ENCODE data around the gene PPP1R11. TPM values are rescaled to one million over a fixed set of nuclear protein-coding genes. Genes with fewer than 3 reads are reported as not detected.

The PPP1R11 gene
- total and polyA plus RNA-seq, 2 of the 13 experiments (the other 11 are each of a cell fraction or from before 2014, with no cell fraction given), result 32.1 to 58.9 TPM

DNA sequence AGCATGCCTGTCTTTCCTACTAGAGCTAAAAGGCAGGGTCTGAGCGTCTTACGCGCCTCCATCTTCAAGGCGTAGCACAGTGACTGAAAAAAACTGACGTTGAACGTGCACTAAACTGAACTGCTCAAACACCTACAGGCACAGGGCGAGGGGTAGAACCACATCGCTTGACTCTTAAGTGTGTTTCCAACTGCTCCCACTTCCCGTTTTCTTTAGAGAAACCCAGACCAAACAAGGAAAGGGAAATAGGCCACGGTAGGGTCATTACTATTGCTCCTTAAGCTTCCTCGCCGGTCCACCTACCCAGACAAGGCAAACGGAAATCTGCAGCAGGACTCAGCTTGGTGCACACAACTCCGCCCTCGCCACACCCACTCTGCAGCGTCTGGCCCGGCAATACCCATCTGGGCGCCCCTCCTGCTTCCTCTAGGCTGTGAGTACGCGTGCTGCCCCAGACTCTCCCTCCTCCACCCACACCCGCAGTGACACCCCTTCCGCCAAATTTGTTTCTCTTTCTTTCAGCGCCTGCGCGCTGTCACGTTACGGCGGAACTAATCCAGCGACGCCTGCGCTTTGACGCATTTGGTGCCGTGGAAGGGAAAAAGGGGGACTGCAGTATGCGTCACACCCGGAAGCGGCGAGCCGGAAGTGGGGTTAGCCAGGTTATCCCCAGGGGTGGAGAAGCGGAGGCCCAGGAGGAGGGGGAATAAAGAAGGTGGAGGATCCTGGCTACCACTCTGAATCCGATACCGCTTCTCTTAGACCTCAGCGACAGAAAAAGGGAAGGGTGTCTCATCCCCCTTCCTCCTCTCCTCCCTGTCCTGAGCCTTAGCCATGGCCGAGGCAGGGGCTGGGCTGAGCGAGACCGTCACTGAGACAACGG, at the start of gene PPP1R11 (continued):
- TF ChIP-seq ZNF792 (CRISPR knock-in tag; IDR thresholded peaks at IDR 0.05) (peak; percentile 57; the same call in 1 of the 2 replicates), NR2C2 (CRISPR knock-in tag; IDR thresholded peaks at IDR 0.05; ENCODE audit: borderline replicate concordance) (peak; percentile 98), ZNF577 (CRISPR knock-in tag; IDR thresholded peaks at IDR 0.05; ENCODE audit: borderline replicate concordance, low read depth) (no peak), MBNL3 (CRISPR knock-in tag; conservative IDR thresholded peaks at IDR 0.05) (no peak), SAFB2 (CRISPR knock-in tag; IDR thresholded peaks at IDR 0.05; ENCODE audit: borderline replicate concordance, low read depth) (no peak; the same call in 1 of the 2 replicates), GATAD2A (CRISPR knock-in tag; IDR thresholded peaks at IDR 0.05) (peak; percentile 55; the same call in 1 of the 2 replicates), ZSCAN29 (CRISPR knock-in tag; conservative IDR thresholded peaks at IDR 0.05) (peak; percentile 92), MAFG (CRISPR knock-in tag; IDR thresholded peaks at IDR 0.05) (no peak), CENPT (CRISPR knock-in tag; IDR thresholded peaks at IDR 0.05; ENCODE audit: low read depth) (no peak), SIX4 (CRISPR knock-in tag; IDR thresholded peaks at IDR 0.05) (peak; percentile 19; the same call in 1 of the 2 replicates), NR2F6 (IDR thresholded peaks at IDR 0.05) (peak; percentile 77), NR2F6 (CRISPR knock-in tag; IDR thresholded peaks at IDR 0.05) (peak; percentile 89), KDM3A (CRISPR knock-in tag; IDR thresholded peaks at IDR 0.05; ENCODE audit: low read depth) (peak; percentile 66; the same call in 1 of the 2 replicates), SETDB1 (CRISPR knock-in tag; IDR thresholded peaks at IDR 0.05; ENCODE audit: borderline replicate concordance) (no peak), MEF2D (CRISPR knock-in tag; IDR thresholded peaks at IDR 0.05) (peak; percentile 91), ZNF253 (CRISPR knock-in tag; IDR thresholded peaks at IDR 0.05; ENCODE audit: borderline replicate concordance) (no peak), ZNF749 (CRISPR knock-in tag; IDR thresholded peaks at IDR 0.05; ENCODE audit: borderline replicate concordance) (peak; percentile 66; the same call in 1 of the 2 replicates), ZNF598 (CRISPR knock-in tag; IDR thresholded peaks at IDR 0.05; ENCODE audit: borderline replicate concordance) (peak; percentile 62; the same call in 1 of the 2 replicates)
- TF ChIP-seq, protein P1, sequence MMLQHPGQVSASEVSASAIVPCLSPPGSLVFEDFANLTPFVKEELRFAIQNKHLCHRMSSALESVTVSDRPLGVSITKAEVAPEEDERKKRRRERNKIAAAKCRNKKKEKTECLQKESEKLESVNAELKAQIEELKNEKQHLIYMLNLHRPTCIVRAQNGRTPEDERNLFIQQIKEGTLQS (CRISPR knock-in tag; IDR thresholded peaks at IDR 0.05), result peak; percentile 70; the same call in 1 of the 2 replicates
- TF ChIP-seq, protein P2, sequence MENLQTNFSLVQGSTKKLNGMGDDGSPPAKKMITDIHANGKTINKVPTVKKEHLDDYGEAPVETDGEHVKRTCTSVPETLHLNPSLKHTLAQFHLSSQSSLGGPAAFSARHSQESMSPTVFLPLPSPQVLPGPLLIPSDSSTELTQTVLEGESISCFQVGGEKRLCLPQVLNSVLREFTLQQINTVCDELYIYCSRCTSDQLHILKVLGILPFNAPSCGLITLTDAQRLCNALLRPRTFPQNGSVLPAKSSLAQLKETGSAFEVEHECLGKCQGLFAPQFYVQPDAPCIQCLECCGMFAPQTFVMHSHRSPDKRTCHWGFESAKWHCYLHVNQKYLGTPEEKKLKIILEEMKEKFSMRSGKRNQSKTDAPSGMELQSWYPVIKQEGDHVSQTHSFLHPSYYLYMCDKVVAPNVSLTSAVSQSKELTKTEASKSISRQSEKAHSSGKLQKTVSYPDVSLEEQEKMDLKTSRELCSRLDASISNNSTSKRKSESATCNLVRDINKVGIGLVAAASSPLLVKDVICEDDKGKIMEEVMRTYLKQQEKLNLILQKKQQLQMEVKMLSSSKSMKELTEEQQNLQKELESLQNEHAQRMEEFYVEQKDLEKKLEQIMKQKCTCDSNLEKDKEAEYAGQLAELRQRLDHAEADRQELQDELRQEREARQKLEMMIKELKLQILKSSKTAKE (CRISPR knock-in tag; IDR thresholded peaks at IDR 0.05; ENCODE audit: borderline replicate concordance), result 0 out of 2 replicates have a peak, but pooled peaks have one; percentile 43
- TF ChIP-seq, protein P3, sequence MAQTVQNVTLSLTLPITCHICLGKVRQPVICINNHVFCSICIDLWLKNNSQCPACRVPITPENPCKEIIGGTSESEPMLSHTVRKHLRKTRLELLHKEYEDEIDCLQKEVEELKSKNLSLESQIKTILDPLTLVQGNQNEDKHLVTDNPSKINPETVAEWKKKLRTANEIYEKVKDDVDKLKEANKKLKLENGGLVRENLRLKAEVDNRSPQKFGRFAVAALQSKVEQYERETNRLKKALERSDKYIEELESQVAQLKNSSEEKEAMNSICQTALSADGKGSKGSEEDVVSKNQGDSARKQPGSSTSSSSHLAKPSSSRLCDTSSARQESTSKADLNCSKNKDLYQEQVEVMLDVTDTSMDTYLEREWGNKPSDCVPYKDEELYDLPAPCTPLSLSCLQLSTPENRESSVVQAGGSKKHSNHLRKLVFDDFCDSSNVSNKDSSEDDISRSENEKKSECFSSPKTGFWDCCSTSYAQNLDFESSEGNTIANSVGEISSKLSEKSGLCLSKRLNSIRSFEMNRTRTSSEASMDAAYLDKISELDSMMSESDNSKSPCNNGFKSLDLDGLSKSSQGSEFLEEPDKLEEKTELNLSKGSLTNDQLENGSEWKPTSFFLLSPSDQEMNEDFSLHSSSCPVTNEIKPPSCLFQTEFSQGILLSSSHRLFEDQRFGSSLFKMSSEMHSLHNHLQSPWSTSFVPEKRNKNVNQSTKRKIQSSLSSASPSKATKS (CRISPR knock-in tag; IDR thresholded peaks at IDR 0.05), result 0 out of 2 replicates have a peak, but pooled peaks have one; percentile 45
- TF ChIP-seq, protein P4, sequence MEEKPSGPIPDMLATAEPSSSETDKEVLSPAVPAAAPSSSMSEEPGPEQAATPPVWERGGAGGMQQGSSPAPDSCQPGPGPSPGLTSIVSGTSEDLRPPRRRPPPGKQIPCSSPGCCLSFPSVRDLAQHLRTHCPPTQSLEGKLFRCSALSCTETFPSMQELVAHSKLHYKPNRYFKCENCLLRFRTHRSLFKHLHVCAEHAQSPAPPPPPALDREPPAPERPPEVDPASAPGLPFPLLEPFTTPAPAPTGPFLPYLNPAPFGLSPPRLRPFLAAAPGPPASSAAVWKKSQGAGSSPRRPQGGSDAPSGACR (CRISPR knock-in tag; IDR thresholded peaks at IDR 0.05), result peak; percentile 45; the same call in 1 of the 2 replicates
